HG02938 (cell line): ENCODE results near the gene RSRC1.
A peak's percentile ranks its signal among the peaks of the same experiment; 100 is the strongest.

Source experiments
- ATAC-seq: cut with Tn5 transposase; IDR thresholded peaks from one replicate; pipeline ENCODE4 v1.9.1; 2021; ENCODE audit warnings: mild to moderate bottlenecking, moderate library complexity; ENCODE audit not compliant: unreplicated experiment

RSRC1 gene

DNA sequence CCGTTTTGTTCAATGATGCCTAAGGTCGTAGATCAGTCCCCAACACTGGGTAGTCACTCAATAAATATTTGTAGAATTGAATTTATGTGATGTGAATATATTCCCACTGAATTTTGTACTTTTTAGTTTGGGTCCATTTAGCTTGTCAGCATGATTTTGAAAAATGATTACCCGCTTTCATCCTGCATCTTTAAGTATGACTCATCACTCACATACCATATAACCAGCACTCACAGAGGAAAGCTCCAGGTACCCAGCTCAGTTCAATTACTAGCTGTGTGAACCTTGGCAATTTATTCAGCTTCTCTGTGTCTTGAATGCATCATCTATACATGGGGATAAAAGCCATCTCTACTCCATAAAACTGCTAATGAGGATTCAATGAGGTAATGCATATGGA, 458.9 kb downstream of the RSRC1 start:
- ATAC-seq = no peak

DNA sequence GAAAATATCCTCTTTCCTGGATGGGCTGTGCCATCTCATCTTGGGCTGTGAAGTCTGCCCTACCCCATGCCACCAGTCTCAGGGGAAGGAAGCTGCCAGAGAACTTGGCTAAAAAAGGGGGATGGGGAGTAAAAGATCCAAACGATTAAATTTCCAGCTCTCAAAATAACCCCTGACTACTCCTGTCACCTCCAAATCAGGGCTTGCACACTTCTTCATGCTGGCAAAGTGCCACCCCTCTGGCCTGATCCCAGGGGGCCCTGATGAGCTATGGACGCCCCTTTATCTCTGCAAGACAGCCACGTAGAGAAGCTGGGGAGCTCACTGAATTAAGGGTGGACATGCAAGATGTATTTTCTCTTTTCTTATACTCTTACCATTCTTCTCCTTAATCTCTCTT, 459.9 kb downstream of the RSRC1 start:
- no peak for ATAC-seq

DNA sequence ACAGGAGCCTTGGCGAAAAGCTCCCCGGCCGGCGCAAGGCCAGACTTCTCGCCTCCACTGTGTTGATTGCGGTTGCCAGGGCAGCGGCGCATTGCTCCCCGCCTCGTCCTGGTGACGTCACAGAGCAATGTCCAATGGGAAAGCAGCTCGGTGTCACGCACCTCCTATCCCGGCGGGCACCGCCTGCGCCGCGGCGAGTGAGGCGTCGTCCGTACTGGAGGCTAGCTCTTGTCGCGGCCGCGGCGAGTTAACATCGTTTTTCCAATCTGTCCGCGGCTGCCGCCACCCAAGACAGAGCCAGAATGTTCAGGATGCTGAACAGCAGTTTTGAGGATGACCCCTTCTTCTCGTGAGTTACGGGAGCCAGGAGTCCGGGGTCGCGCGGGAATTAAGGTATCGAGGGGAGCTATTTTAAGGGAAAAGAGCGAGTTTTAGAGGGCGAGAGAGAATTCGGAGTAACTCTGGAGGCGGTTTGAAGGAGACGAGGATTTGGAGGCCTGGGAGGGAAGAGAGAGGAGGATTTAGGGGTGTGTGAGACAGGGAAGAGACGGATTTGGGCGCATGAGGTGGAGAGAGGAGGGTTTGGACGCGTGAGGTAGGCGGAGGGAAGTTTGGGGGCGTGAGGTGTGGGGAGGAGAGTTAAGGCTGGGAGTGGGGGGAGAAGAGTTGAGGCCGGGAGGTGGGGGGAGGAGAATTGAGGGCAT, 461.3 kb downstream of the RSRC1 start, which contains the start of gene MLF1:
Gene MLF1 (plus strand): TSS at position 196 of the 704 bp plus-strand sequence. CDS start 107 bp downstream, at position 303.
- ATAC-seq = peak; percentile 98

DNA sequence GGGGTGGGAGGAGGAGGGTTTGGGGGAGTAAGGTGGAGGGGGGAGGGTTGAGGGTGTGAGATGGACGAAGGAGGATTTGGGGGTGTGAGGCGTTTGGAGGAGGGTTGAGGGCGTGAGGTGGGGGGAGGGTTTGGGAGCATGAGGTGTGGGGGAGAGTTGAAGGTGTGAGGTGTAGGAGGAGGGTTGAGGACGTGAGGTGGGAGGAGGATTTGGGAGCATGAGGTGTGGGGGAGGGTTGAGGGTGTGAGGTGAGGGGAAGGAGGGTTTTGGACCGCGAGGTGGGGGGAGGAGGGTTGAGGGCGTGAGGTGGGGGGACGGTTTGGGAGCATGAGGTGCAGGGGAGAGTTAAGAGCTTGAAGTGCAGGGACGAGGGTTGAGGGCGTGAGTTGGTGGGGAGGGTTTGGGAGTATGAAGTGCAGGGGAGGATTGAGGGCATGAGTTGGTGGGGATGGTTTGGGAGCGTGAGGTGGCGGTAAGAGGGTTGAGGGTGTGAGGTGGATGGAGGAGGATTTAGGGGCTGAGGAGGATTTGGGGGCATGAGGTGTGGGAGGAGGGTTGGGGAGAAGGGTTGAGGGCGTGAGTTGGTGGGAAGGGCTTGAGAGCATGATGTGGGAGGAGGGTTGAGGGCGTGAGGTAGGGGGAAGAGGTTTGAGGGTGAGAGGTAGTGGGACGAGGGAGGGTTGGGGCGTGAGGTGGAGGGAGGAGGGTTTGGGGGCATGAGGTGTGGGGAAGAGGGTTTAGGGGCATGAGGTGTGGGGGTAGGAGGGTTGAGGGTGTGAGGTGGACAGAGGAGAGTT, 462.3 kb downstream of the RSRC1 start:
- no peak for ATAC-seq

DNA sequence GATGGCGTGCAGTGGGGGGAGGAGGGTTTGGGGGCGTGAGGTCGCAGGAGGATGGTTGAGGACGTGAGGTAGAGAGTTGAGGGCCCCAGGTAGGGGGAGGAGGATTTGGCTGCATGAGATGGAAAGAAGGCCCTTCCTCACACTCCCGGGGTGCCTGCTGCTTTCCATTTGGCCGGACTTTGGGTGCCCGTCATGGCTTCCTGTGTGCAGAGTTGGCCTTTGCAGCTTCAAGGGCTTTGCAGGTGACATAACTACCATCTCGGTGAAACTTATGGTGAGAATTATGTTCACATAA, 462.8 kb downstream of the RSRC1 start:
- ATAC-seq = no peak

DNA sequence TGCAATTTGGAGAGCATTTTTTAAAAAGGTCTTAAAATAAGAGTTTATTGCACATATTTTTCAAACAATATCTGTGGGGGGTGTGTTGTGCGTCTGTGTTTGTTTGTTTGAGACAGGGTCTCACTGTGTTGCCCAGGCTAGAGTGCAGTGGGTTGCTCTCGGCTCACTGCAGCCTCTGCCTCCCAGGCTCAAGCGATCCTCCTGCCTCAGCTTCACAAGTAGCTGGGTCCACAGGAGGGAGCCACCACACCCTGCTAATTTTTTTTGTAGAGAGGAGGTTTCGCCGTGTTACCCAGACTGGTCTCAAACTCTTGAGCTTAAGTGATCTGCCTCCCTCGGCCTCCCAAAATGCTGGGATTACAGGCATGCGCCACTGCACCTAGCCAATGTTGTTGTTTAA, 463.8 kb downstream of the RSRC1 start:
- ATAC-seq = no peak

DNA sequence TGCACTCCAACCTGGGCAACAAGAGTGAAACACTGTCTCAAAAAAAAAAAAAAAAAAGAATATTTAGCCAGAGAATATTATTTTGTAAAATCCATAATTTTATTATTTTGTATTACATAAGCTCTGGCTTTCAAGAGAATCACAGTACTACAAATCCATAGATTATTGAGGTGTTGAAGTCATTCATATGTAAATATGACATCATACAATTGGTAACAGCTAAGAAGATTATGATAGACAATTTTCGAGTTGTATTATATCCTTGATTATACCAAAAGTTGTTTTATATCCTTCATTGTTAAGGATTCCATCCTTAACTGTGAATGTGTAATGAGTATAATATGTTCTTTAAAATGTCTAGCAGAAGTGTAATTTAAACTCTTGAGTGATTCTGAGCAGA, 464.8 kb downstream of the RSRC1 start:
- ATAC-seq = no peak

DNA sequence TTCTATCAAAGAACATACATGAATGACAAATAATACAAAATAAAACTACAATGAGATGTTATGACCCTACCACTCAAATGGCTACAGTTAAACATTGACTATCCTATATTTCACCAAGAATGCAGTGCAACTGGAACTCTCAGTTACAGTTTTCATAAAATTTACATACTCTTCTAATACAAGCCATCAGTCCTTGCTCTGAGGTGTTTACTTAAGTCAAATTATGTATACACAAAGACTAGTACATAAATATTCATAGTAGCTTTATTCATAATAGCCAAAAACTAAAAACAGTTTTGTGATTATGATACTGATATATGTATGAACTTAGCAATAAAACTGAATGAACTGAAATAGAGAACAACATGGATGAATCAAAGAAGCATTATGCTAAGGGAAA, 480.3 kb downstream of the RSRC1 start:
- no peak for ATAC-seq
